ENCODE results near the gene CCDC198. TPM values are rescaled to one million over a fixed set of nuclear protein-coding genes. Genes with fewer than 3 reads are reported as not detected.

The CCDC198 gene
- total and polyA plus RNA-seq, 2 donors (not counting 1 experiment from before 2014, with no cell fraction given) = not detected

DNA sequence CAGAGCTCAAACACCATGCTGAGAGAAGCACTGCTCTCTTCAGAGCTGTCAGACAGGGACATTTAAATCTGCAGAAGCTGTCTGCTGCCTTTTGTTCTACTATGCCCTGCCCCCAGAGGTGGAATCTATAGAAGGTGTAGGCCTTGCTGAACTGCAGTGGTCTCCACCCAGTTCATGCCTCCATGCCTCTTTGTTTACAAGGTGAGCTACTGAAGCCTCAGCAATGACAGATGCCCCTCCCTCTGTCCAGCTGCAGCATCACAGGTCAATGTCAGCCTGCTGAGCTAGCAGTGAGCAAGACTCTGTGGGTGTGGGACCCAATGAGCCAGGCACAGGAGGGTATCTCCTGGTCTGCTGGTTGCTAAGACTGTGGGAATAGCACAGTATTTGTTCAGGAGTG lies 25.4 kb upstream of the CCDC198 start:
- Mint-ChIP-seq H3K27me3 (no peaks in the 10 kb centered on the region), H3K9me3 (ENCODE audit: insufficient read depth) (peaks cover 29% of the 10 kb centered on the region), H3K4me1 (no peaks in the 10 kb centered on the region), H3K4me3 (no peak overlapping the region), H3K27ac (no peak overlapping the region)
- ChIA-PET POLR2A (no interaction called here), CTCF (no interaction called here)
- H3K9ac ChIP-seq (ENCODE audit: low read length) = no peak overlapping the region
- TF ChIP-seq EZH2 (IDR thresholded peaks at IDR 0.05; ENCODE audit: borderline replicate concordance, insufficient read depth, low read depth, low read length, poor library complexity, severe bottlenecking) = no peak
- TF ChIP-seq, protein P1, sequence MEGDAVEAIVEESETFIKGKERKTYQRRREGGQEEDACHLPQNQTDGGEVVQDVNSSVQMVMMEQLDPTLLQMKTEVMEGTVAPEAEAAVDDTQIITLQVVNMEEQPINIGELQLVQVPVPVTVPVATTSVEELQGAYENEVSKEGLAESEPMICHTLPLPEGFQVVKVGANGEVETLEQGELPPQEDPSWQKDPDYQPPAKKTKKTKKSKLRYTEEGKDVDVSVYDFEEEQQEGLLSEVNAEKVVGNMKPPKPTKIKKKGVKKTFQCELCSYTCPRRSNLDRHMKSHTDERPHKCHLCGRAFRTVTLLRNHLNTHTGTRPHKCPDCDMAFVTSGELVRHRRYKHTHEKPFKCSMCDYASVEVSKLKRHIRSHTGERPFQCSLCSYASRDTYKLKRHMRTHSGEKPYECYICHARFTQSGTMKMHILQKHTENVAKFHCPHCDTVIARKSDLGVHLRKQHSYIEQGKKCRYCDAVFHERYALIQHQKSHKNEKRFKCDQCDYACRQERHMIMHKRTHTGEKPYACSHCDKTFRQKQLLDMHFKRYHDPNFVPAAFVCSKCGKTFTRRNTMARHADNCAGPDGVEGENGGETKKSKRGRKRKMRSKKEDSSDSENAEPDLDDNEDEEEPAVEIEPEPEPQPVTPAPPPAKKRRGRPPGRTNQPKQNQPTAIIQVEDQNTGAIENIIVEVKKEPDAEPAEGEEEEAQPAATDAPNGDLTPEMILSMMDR (IDR thresholded peaks at IDR 0.05) = no peak
- H4K20me1 ChIP-seq (ENCODE audit: control insufficient read depth, insufficient read depth, low read length, poor library complexity, severe bottlenecking) = no peaks in the 10 kb centered on the region
- no peak for ATAC-seq (ENCODE audit: low read depth)
- no peaks in the 10 kb centered on the region for H3K79me2 ChIP-seq (ENCODE audit: control insufficient read depth, insufficient read depth, low read length)
- peaks cover 0 to 9% (median 0%) of the 10 kb centered on the region in 3 donors for H3K9me3 ChIP-seq (ENCODE audit: control extremely low read depth in 1 of 3, control insufficient read depth in 2 of 3, insufficient read depth in 1 of 3, low read length in 2 of 3)
- no peak overlapping the region for H2AFZ ChIP-seq (ENCODE audit: insufficient read depth, low read depth, low read length, poor library complexity, severe bottlenecking)
- no peaks in the 10 kb centered on the region for H3K36me3 ChIP-seq (replicated peaks in 1 of 2; ENCODE audit: control extremely low read depth in 1 of 2, control insufficient read depth in 1 of 2, extremely low read depth in 1 of 2, insufficient read depth in 2 of 2, low read length in 1 of 2)
- no peak overlapping the region for H3K4me2 ChIP-seq (replicated peaks; ENCODE audit: low read depth, low read length, poor library complexity, severe bottlenecking)
- intact Hi-C loops (cut with micrococcal nuclease) = no loop called here
- no peak overlapping the region for H3K27ac ChIP-seq (ENCODE audit: low read length in 2 of 2)
- no peak overlapping the region for H3K4me3 ChIP-seq (ENCODE audit: control extremely low read depth in 1 of 5, extremely low read depth in 1 of 5, insufficient read depth in 1 of 5, low read depth in 2 of 5, low read length in 4 of 5)
- no peaks in the 10 kb centered on the region for H3K27me3 ChIP-seq (replicated peaks in 1 of 4; ENCODE audit: control extremely low read depth in 1 of 4, control insufficient read depth in 3 of 4, insufficient read depth in 4 of 4, low read length in 3 of 4)
- no peak for DNase-seq
- no peaks in the 10 kb centered on the region for H3K4me1 ChIP-seq (ENCODE audit: control insufficient read depth in 2 of 2, insufficient read depth in 2 of 2, low read length in 2 of 2)

DNA sequence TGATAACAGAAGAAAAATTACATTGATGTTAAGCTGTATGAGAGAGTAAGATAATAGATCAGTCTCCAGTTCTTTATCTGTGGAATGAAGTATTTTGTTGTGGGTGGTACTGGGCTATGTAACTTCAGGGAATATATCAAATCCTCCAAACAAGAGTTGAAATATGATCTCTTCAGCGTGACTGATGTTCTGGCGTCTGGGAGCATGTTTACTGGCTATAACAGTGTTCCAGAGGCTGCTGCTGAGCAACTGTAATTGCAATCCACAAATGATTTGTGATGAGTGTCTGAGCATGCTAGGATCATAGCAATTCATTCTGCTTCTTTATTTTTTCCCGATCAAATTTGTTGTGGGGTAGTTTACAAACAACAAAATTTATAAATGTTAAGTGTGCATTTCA lies 18.6 kb upstream of the CCDC198 start:
- H3K27me3 Mint-ChIP-seq = no peaks in the 10 kb centered on the region
- no peak overlapping the region for H3K4me2 ChIP-seq (replicated peaks; ENCODE audit: low read depth, low read length, poor library complexity, severe bottlenecking)
- peaks cover 10% of the 10 kb centered on the region for H3K9me3 Mint-ChIP-seq (ENCODE audit: insufficient read depth)
- H3K9ac ChIP-seq (ENCODE audit: low read length) = no peak overlapping the region
- H4K20me1 ChIP-seq (ENCODE audit: control insufficient read depth, insufficient read depth, low read length, poor library complexity, severe bottlenecking) = no peaks in the 10 kb centered on the region
- no peak overlapping the region for H3K27ac Mint-ChIP-seq
- no peaks in the 10 kb centered on the region for H3K27me3 ChIP-seq (replicated peaks in 1 of 4; ENCODE audit: control extremely low read depth in 1 of 4, control insufficient read depth in 3 of 4, insufficient read depth in 4 of 4, low read length in 3 of 4)
- H2AFZ ChIP-seq (ENCODE audit: insufficient read depth, low read depth, low read length, poor library complexity, severe bottlenecking) = no peak overlapping the region
- no peaks in the 10 kb centered on the region for H3K4me1 ChIP-seq (ENCODE audit: control insufficient read depth in 2 of 2, insufficient read depth in 2 of 2, low read length in 2 of 2)
- TF ChIP-seq, protein P1 (IDR thresholded peaks at IDR 0.05) = no peak
- TF ChIP-seq EZH2 (IDR thresholded peaks at IDR 0.05; ENCODE audit: borderline replicate concordance, insufficient read depth, low read depth, low read length, poor library complexity, severe bottlenecking) = no peak
- CTCF ChIA-PET = no interaction called here
- intact Hi-C loops (cut with micrococcal nuclease) = no loop called here
- ATAC-seq (ENCODE audit: low read depth) = no peak
- no peak overlapping the region for H3K4me3 Mint-ChIP-seq
- H3K36me3 ChIP-seq (replicated peaks in 1 of 2; ENCODE audit: control extremely low read depth in 1 of 2, control insufficient read depth in 1 of 2, extremely low read depth in 1 of 2, insufficient read depth in 2 of 2, low read length in 1 of 2) = no peaks in the 10 kb centered on the region
- H3K79me2 ChIP-seq (ENCODE audit: control insufficient read depth, insufficient read depth, low read length) = no peaks in the 10 kb centered on the region
- H3K4me1 Mint-ChIP-seq = no peaks in the 10 kb centered on the region
- peaks cover 0 to 1% (median 0%) of the 10 kb centered on the region in 3 donors for H3K9me3 ChIP-seq (ENCODE audit: control extremely low read depth in 1 of 3, control insufficient read depth in 2 of 3, insufficient read depth in 1 of 3, low read length in 2 of 3)
- no peak for DNase-seq
- WGBS (ENCODE audit: insufficient coverage) = no CpG with 5 or more reads among the region's 3 CpGs
- no peak overlapping the region for H3K27ac ChIP-seq (ENCODE audit: low read length in 2 of 2)
- H3K4me3 ChIP-seq (ENCODE audit: control extremely low read depth in 1 of 5, extremely low read depth in 1 of 5, insufficient read depth in 1 of 5, low read depth in 2 of 5, low read length in 4 of 5) = no peak overlapping the region
- POLR2A ChIA-PET = no interaction called here

All from B cell (primary cell).